DND-41 (cell line): Measurements from ENCODE around the gene RNF32.

Source experiments
- ATAC-seq: fragments of 200-7000 bp; cut with Tn5 transposase; 3 replicates; pipeline ENCODE4 v1.9.1; 2021; ENCODE audit warnings: low read depth; ENCODE audit not compliant: insufficient read depth
- DNase-seq: peaks from one replicate; pipeline ENCODE4 v3.0.0-alpha.2; 2020
- H2AFZ ChIP-seq: 2 replicates; pipeline ENCODE4 v1.6.0; 2012; ENCODE audit warnings: low read depth, low read length
- H3K27ac ChIP-seq: 2 replicates; pipeline ENCODE4 v1.5.1; 2012; ENCODE audit warnings: low read length, inconsistent platforms
- H3K27me3 ChIP-seq: fragments of 200-600 bp; sonication (generic); 2 replicates; pipeline ENCODE4 v1.6.0; 2012; ENCODE audit warnings: low read length, mild to moderate bottlenecking, inconsistent platforms; ENCODE audit not compliant: insufficient read depth, poor library complexity
- H3K36me3 ChIP-seq: 2 replicates; pipeline ENCODE4 v1.5.1; 2012; ENCODE audit warnings: low read length, inconsistent platforms; ENCODE audit not compliant: insufficient read depth
- H3K4me1 ChIP-seq: 2 replicates; pipeline ENCODE4 v1.5.1; 2012; ENCODE audit warnings: mild to moderate bottlenecking, low read length; ENCODE audit not compliant: insufficient read depth
- H3K4me2 ChIP-seq: 2 replicates; pipeline ENCODE4 v1.6.0; 2012; ENCODE audit warnings: mild to moderate bottlenecking, moderate library complexity, low read length, inconsistent platforms; ENCODE audit not compliant: insufficient read depth
- H3K4me3 ChIP-seq, 2 experiments: fragments of 200-600 bp in 1 of 2; shearing (Covaris generic) in 1 of 2; 2 replicates each; pipeline ENCODE4 v1.5.1; 2012 to 2016; ENCODE audit warnings: inconsistent platforms in 2 of 2, low read length in 2 of 2, mild to moderate bottlenecking in 2 of 2, low read depth in 1 of 2, moderate library complexity in 1 of 2
- H3K79me2 ChIP-seq: 2 replicates; pipeline ENCODE4 v1.6.0; 2012; ENCODE audit warnings: low read length, inconsistent platforms; ENCODE audit not compliant: insufficient read depth
- H3K9ac ChIP-seq: 2 replicates; pipeline ENCODE4 v1.6.0; 2012; ENCODE audit warnings: low read depth, mild to moderate bottlenecking, inconsistent platforms, low read length, moderate library complexity
- H3K9me3 ChIP-seq: 2 replicates; pipeline ENCODE4 v1.5.1; 2012; ENCODE audit warnings: low read length, moderate library complexity, mild to moderate bottlenecking, inconsistent platforms; ENCODE audit not compliant: insufficient read depth, severe bottlenecking
- H4K20me1 ChIP-seq: 2 replicates; pipeline ENCODE4 v1.6.0; 2012; ENCODE audit warnings: low read length; ENCODE audit not compliant: insufficient read depth
- CTCF ChIP-seq: IDR thresholded peaks from 2 replicates; pipeline ENCODE4 v1.5.1; 2012; ENCODE audit warnings: borderline replicate concordance, low read length, moderate library complexity, mild to moderate bottlenecking; ENCODE audit not compliant: poor library complexity, severe bottlenecking; ENCODE audit errors: extremely low read depth
- EZH2 ChIP-seq: IDR thresholded peaks from 3 replicates; pipeline ENCODE4 v1.6.1; 2012; ENCODE audit warnings: borderline replicate concordance, low read depth, mild to moderate bottlenecking, moderate library complexity, low read length, inconsistent platforms; ENCODE audit not compliant: severe bottlenecking

Gene RNF32

DNA sequence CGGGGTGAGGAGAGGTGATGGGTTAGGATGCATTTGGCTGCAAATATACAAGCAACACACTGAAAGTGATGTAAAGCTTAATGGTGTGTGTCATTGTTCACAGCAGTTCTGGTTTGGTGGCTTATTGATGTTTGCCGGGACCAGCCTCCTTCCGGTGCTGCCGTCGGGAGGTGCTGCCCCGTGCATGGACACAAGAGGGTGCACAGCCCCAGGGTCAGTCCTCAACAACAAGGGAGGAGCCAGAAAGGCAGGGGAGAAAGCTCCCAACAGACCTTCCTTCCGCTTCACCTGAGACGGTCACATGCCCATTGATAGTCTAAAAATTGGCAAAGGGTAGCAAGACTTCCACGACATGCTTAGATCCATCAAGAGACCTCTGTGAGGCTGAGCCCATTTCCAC lies 9.5 kb downstream of the RNF32 start:
- H4K20me1 ChIP-seq, result no peaks in the 10 kb centered on the region
- no peak for ATAC-seq
- no peaks in the 10 kb centered on the region for H3K4me1 ChIP-seq
- no peak overlapping the region for H3K27ac ChIP-seq
- no peaks in the 10 kb centered on the region for H3K27me3 ChIP-seq
- peaks cover 11% of the 10 kb centered on the region for H3K9me3 ChIP-seq
- no peak overlapping the region for H3K4me2 ChIP-seq
- H3K4me3 ChIP-seq, result no peak overlapping the region
- H3K79me2 ChIP-seq, result no peaks in the 10 kb centered on the region
- DNase-seq, result no peak
- no peaks in the 10 kb centered on the region for H3K36me3 ChIP-seq
- TF ChIP-seq EZH2, result no peak
- TF ChIP-seq CTCF, result no peak
- no peak overlapping the region for H3K9ac ChIP-seq
- H2AFZ ChIP-seq, result no peak overlapping the region

GRCh38 chr7:156651474-156651873 lies 10.9 kb downstream of the RNF32 start:
- no peaks in the 10 kb centered on the region for H3K4me1 ChIP-seq
- no peak for DNase-seq

GRCh38 chr7:156652886-156653568 lies 12.5 kb downstream of the RNF32 start:
- Histone ChIP-seq H3K4me1 (no peaks in the 10 kb centered on the region), H4K20me1 (no peaks in the 10 kb centered on the region), H3K36me3 (no peaks in the 10 kb centered on the region), H3K27me3 (no peaks in the 10 kb centered on the region), H2AFZ (no peak overlapping the region), H3K79me2 (no peaks in the 10 kb centered on the region), H3K4me2 (no peak overlapping the region), H3K9ac (no peak overlapping the region), H3K4me3 (no peak overlapping the region), H3K27ac (no peak overlapping the region), H3K9me3 (peaks cover 11% of the 10 kb centered on the region)
- no peak for TF ChIP-seq CTCF
- no peak for TF ChIP-seq EZH2
- ATAC-seq (no peak), DNase-seq (no peak)

More at GRCh38 chr7:156651474-156651873, 10.9 kb downstream of the RNF32 start:
- Histone ChIP-seq H4K20me1 (no peaks in the 10 kb centered on the region), H3K4me2 (no peak overlapping the region), H3K4me3 (no peak overlapping the region), H2AFZ (no peak overlapping the region), H3K27me3 (no peaks in the 10 kb centered on the region), H3K27ac (no peak overlapping the region), H3K36me3 (no peaks in the 10 kb centered on the region), H3K9ac (no peak overlapping the region), H3K79me2 (no peaks in the 10 kb centered on the region), H3K9me3 (peaks cover 11% of the 10 kb centered on the region)
- TF ChIP-seq EZH2, result no peak
- no peak for TF ChIP-seq CTCF
- ATAC-seq, result no peak
